SIG-M5 treated with dmso at 0.1 percent for 504 hours (cell line): ENCODE data around the gene SLC25A34.

Experiments used
- DNase-seq: peaks from one replicate; lab custom pipeline; 2025; ENCODE audit not compliant: unreplicated experiment; lab: John Stamatoyannopoulos, UW

SLC25A34 gene

GRCh38 chr1:15750924-15751323, 14.9 kb downstream of the SLC25A34 start:
- DNase-seq, result no peak

DNA sequence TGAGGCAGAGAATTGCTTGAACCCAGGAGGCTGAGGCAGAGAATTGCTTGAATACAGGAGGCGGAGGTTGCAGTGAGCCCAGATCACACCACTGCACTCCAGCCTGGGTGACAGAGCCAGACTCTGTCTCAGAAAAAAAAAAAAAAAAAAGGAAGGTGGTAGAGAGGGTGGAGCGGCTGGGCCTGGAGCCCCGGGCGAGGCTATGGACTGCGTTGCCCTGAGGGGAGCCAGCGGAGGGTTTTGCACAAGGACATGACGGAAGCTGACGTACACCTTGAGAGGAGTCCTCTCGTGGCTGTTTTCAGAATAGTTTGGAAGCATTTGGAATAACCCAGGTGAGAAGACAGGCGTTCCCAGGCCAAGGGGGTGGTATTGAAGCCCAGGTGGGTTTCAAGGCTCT, 15.7 kb downstream of the SLC25A34 start:
- no peak for DNase-seq

DNA sequence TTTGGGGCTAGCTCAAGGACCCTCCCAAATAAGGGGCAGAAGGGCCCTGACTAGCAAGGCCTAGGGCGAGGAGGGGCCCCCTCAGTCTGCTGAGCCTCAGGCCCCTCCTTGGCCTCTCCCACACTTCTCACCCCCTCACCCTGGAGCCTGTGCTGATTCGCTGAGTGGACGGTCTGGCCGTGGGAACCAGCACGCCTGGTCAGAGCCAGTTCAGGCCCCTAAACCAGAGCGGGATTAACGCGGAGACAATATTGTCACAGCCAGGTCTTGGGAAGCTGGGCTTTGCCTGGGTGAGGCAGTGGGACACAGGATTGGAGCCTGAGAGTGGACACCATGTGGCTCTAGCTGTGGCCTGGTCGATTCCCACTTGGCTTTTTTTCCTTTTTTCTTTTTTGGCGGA, 17.7 kb downstream of the SLC25A34 start:
- no peak for DNase-seq

DNA sequence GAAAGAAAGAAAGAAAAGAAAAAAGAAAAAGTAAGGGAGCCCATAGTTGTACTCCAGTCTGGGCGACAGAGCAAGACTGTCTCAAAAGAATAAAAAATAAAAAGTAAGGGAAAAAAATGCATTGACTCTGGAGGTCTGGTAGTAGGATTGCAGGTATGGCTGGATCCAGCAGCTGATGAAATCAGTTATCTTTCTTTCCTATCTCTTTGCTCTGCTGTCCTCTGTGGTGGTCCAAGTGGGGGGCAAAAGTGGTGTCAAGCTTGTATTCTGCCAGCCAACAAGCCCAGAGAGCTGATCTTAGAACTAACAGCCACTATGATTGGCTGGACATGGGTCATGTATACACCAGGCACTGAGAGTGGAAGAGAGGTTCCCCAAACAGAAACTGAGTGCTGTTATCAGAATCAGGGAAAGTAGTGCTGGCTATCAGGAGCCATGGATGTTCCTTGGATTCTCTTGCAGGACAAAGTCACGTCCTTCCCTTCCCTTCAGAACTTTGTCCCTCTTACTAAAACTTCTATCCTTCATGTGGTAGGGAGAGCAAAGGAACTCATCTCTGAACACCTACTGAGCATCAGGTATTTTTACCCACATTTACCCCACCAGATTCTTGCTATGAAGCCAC, 19.1 kb downstream of the SLC25A34 start:
- DNase-seq, result no peak

GRCh38 chr1:15755646-15756040, 19.6 kb downstream of the SLC25A34 start:
- DNase-seq, result no peak

DNA sequence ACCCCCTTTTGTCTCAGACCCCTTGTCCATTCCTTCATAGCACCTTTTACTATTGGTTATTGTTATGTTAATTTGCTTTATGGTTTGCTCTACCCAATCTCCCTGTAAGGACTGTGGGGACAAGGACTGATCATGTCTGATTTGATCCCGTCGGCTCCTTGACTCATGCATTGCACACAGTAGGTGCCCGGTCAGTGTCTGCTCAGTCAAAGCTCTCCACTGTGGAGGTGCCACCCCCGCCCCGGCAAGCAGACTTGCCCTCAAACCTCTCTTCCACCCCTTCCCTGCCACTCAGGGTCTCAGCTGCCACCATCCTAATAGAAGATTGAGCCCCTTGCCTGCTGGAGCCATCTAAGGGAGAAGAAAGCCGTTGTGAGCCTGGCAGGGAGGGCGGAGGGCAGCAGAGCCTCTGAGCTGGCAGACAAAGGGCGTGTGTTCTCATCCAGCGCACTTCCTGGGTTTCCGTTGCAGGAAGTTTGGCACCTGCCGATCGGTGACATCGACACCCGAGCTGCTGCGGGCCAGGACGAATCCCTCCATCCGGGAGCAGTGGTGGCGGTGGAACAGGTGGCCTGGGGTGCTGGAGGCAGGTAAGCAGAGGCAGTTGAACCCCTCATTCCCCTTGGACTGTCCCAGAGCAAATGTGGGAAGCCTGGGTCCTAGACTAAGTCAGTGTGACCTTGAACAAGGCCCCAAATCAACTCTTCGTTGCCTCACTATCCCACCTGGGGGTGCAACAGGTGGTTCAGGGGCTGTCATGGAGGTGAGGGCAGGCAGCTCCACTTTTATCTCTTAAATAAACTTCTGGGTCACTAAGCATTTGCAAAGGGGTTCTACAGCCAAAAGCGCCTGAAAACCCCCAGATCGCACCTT, 20.3 kb downstream of the SLC25A34 start:
- DNase-seq, result no peak

DNA sequence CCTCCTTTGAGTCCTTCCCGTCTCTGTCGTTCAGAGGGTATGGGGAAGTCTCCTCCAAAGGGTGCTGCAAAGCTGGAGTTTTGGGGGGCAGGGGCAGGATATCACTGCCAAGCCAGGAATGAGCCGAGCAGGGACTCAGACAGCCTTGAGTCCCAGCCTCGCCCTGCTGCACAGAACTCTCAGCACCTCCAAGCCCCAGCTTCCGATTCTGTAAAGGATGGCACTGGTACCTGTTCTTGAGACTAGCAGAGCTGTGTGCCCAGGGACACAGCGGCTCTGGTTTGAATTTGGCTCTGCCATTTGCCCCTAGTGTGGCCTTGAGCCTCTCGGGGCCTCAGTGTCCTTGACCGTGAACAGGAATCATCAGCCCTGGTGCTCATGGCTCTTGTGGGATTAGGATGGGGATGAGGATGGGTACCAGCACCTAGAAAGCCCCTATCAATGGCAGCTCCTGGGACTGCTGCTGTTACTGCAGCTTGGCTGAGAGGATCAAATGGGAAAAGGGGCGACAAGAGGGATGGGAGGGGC, 21.0 kb downstream of the SLC25A34 start:
- DNase-seq, result no peak

DNA sequence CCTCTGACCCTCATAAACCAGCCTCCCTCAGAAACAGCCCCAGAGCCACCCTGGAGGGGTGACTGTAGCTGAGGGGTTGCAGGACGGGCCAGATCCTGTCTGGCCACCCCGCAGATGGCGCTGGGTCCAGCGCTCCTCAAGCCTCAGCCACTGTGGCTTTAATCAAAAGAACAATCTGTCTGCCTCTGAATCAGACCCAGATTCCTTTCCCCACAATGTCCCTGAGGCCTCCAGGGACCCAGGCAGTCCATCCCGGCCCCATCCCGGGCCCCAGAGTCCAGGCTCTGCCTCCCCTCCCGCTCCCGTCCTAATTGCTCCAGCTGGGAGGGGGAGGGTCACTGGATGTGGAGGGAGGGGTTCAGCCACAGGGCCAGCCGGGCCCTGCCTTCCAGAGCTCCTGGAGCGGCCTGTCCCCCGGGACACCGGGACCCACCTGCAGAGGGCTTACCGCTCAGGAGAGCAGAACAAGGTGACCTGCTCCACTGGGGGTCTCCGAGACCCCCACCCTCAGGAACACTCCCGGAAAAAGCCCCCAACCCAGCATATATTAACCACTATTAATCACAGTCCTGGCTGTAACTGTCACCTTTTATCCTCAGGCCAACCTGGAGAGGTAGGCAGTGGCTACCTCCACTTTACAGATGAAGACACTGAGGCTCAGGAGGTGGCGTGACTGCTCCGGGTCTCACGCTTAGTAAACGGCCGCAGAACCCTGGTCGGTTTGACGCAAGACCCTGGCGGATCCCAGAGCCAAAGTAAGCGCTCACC, 21.7 kb downstream of the SLC25A34 start:
- DNase-seq, result no peak

- no peak for DNase-seq
These were observed 22.4 kb downstream of the SLC25A34 start, which contains the start of gene FBLIM1 for GRCh38 chr1:15758343-15758931. TSS of gene FBLIM1 (plus strand) at chr1:15758795. CDS start at chr1:15764984, 6,189 bp downstream.

GRCh38 chr1:15758953-15759661, 23.0 kb downstream of the SLC25A34 start:
- no peak for DNase-seq

GRCh38 chr1:15760520-15761211, 24.6 kb downstream of the SLC25A34 start:
- no peak for DNase-seq

GRCh38 chr1:15761366-15762128, 25.5 kb downstream of the SLC25A34 start:
- no peak for DNase-seq

GRCh38 chr1:15762546-15762945, 26.5 kb downstream of the SLC25A34 start:
- DNase-seq, result no peak

DNA sequence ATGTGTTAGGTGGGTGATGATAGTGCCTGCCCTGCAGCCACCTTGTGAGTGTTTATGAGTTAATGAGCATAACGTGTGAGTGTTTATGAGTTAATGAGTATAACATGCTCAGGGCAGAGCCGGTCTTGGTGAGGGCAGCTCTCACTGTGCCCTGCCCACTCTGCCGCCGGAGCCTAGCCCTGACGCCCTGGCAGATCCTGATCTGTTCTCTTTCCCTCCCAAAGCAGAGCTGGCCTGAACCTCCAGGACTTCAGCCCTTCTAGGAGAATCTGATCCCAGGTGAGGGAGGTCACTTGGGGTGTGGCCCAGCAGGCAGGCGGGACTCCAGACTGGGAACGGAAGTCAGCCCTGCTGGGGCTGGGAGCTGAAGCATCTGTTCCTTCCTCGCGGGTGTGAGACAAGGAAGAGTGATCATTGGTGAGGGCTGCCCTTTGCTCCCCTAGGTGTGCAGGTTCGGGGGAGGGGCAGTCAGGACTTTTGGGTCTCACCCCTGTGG, 28.3 kb downstream of the SLC25A34 start:
- DNase-seq, result no peak

- DNase-seq, result no peak
These were observed 28.8 kb downstream of the SLC25A34 start for GRCh38 chr1:15764890-15765289.

DNA sequence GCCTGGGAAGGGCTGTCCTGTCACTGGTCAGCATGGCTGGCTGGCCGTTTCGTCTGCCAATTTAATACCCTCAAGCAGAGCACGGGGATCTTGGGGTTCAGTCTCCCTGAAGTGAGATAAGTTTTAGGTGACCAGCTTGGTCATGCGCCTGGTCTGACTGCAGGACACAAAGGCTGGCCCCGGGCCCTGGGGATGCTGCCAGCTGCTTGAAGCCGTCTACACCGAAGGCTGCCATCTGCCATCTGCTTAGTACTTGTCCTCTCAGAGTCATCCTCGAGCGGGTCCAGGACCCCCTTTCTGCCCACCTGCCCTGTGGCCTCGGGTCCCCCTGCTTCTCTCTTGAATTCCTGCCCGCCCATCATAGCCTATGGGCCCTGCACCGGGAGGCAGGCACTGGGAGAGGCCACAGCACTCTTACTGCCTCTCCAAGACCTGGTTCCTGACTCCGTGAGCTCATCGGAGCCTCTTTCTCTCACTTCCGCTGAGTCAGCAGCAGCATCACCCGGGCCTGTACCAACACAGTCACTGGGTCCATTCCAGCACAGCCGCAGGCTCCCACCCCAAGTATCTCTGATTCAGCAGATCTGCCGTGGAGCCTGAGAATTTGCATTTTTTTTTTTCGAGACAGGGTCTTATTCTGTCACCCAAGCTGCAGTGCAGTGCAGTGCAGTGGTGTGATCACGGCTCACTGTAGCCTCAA, 29.6 kb downstream of the SLC25A34 start:
- no peak for DNase-seq

DNA sequence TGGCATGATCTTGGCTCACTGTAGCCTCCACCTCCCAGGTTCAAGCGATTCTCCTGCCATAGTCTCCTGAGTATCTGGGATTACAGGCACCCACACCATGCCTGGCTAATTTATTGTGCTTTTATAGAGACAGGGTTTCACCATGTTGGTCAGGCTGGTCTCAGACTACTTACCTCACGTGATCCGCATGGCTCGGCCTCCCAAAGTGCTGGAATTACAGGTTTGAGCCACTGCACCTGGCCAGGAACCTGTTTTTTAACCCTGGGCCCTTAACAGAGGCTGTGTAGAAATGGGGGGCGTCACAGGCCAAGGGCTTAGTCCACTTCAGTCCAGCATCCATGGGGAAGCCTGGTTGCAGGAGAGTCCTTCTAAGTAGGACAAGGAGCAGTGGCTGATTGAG, 31.9 kb downstream of the SLC25A34 start:
- no peak for DNase-seq

DNA sequence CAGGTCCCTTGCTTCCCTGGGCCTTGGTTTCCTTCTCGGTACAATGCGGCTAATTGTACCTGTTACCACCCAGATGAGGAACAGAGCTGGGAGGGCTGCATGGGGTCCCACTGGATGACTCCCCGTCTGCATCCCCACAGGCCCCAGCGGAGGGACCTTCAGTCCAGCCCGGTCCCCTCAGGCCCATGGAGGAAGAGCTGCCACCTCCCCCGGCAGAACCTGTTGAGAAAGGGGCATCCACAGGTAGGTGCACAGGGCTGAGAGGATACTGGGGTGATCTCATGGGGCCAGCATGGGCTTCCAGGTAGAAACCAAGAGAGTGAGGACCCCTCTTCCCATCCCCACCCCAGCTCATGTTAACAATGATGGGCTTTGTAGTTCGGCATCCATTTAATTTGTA, 32.3 kb downstream of the SLC25A34 start:
- no peak for DNase-seq
